MM.1S (cell line): ENCODE data around the gene SCGB1D2.

ENCODE experiments used
- CTCF ChIP-seq: fragments of 300-600 bp; sonication (generic); IDR thresholded peaks from 2 replicates; pipeline ENCODE4 v1.5.1; 2016; ENCODE audit warnings: antibody characterized with exemption, low read length, mixed read lengths
- EZH2 ChIP-seq: fragments of 300-600 bp; sonication (generic); optimal IDR thresholded peaks from 2 replicates; pipeline ENCODE3; 2017; ENCODE audit warnings: low read depth, mild to moderate bottlenecking, antibody characterized with exemption, low read length, mixed read lengths
- EZH2phosphoT487 ChIP-seq: fragments of 300-600 bp; sonication (generic); IDR thresholded peaks from 2 replicates; pipeline ENCODE4 v1.6.1; 2018; ENCODE audit warnings: antibody characterized with exemption, low read length

- TF ChIP-seq CTCF (no peak), EZH2phosphoT487 (no peak), EZH2 (no peak)
Observed at GRCh38 chr11:62202910-62203309, 39.1 kb upstream of the SCGB1D2 start.
